ENCODE results near the gene CTDSP2.

GRCh38 chr12:57836442-57837375, 9.8 kb downstream of the CTDSP2 start:
- TF ChIP-seq CBX5 (IDR thresholded peaks at IDR 0.05; ENCODE audit: low read depth, low read length) (no peak), CEBPB (IDR thresholded peaks at IDR 0.05; ENCODE audit: low read depth, low read length) (no peak), RFX5 (IDR thresholded peaks at IDR 0.05; ENCODE audit: borderline replicate concordance, low read depth, low read length) (no peak), GABPA (IDR thresholded peaks at IDR 0.05; ENCODE audit: borderline replicate concordance, insufficient read depth, low read length) (no peak)

All from H1 (cell line).